Mesenchymal stem cell (in vitro differentiated cells and primary cell): ENCODE data around the gene TMOD3.
"Not testable (repeated sequence)": the region's sequence is repeated elsewhere in the genome, so short reads cannot be mapped to it uniquely, and the experiment has no call there.

Source experiments
- DNase-seq: peaks from one replicate; pipeline ENCODE4 v3.0.0-alpha.2; 2013
- H2AFZ ChIP-seq: one replicate; pipeline ENCODE4 v1.6.1; 2013; ENCODE audit warnings: low read depth, mild to moderate bottlenecking, control low read depth, inconsistent platforms, low read length, moderate library complexity
- H2AK5ac ChIP-seq: 2 replicates; pipeline ENCODE4 v1.6.1; 2013; ENCODE audit warnings: low read length, moderate library complexity, mild to moderate bottlenecking, inconsistent platforms; ENCODE audit not compliant: severe bottlenecking
- H2BK120ac ChIP-seq: one replicate; pipeline ENCODE4 v1.6.1; 2013; ENCODE audit warnings: low read depth, mild to moderate bottlenecking, inconsistent platforms, low read length, moderate library complexity
- H2BK12ac ChIP-seq, 2 experiments: one replicate each; pipeline ENCODE4 v1.6.1; 2013; ENCODE audit warnings: inconsistent platforms in 2 of 2, low read length in 2 of 2, mild to moderate bottlenecking in 2 of 2, moderate library complexity in 2 of 2, control low read depth in 1 of 2
- H2BK15ac ChIP-seq: one replicate; pipeline ENCODE4 v1.6.1; 2013; ENCODE audit warnings: mild to moderate bottlenecking, low read depth, inconsistent platforms; ENCODE audit not compliant: poor library complexity, severe bottlenecking
- H2BK5ac ChIP-seq: 2 replicates; pipeline ENCODE4 v1.6.1; 2013; ENCODE audit warnings: low read depth, mild to moderate bottlenecking, low read length, control low read depth, inconsistent platforms; ENCODE audit not compliant: poor library complexity, severe bottlenecking
- H3K14ac ChIP-seq, 2 experiments: one replicate each; pipeline ENCODE4 v1.6.1; 2013; ENCODE audit warnings: inconsistent platforms in 2 of 2, low read length in 2 of 2, control low read depth in 1 of 2, mild to moderate bottlenecking in 1 of 2, moderate library complexity in 1 of 2
- H3K18ac ChIP-seq, 2 experiments: one replicate each; pipeline ENCODE4 v1.6.1; 2013; ENCODE audit warnings: inconsistent platforms in 2 of 2, low read length in 2 of 2, control low read depth in 1 of 2, low read depth in 1 of 2, mild to moderate bottlenecking in 1 of 2
- H3K23ac ChIP-seq, 2 experiments: one replicate each; pipeline ENCODE4 v1.6.1; 2013; ENCODE audit warnings: inconsistent platforms in 2 of 2, low read length in 2 of 2, mild to moderate bottlenecking in 2 of 2, moderate library complexity in 2 of 2, control low read depth in 1 of 2
- H3K27ac ChIP-seq: 2 replicates; pipeline ENCODE4 v1.5.1; 2013; ENCODE audit warnings: mild to moderate bottlenecking, moderate library complexity, low read length, control low read depth, inconsistent platforms; ENCODE audit not compliant: poor library complexity, severe bottlenecking
- H3K27me3 ChIP-seq, 2 experiments: 2 replicates each; pipeline versions ENCODE4 v1.6.1 to v1.7.0; 2013; ENCODE audit warnings: low read length in 2 of 2, mild to moderate bottlenecking in 2 of 2, moderate library complexity in 2 of 2, control low read depth in 1 of 2, inconsistent platforms in 1 of 2; ENCODE audit not compliant: control insufficient read depth in 1 of 2, insufficient read depth in 1 of 2
- H3K36me3 ChIP-seq, 2 experiments: 2 replicates each; pipeline versions ENCODE4 v1.6.1 to v1.7.0; 2013; ENCODE audit warnings: low read length in 2 of 2, control low read depth in 1 of 2, inconsistent platforms in 1 of 2, low read depth in 1 of 2, mild to moderate bottlenecking in 1 of 2; ENCODE audit not compliant: insufficient read depth in 2 of 2, control insufficient read depth in 1 of 2
- H3K4ac ChIP-seq, 2 experiments: one replicate each; pipeline ENCODE4 v1.6.1; 2013; ENCODE audit warnings: inconsistent platforms in 2 of 2, low read length in 2 of 2, mild to moderate bottlenecking in 2 of 2, moderate library complexity in 2 of 2, control low read depth in 1 of 2, low read depth in 1 of 2
- H3K4me1 ChIP-seq: 2 replicates; pipeline ENCODE4 v1.6.1; 2013; ENCODE audit warnings: low read depth, low read length, control low read depth; ENCODE audit not compliant: control insufficient read depth, insufficient read depth
- H3K4me2 ChIP-seq: 2 replicates; pipeline ENCODE4 v1.6.1; 2013; ENCODE audit warnings: low read length, mild to moderate bottlenecking, inconsistent platforms; ENCODE audit not compliant: poor library complexity, severe bottlenecking
- H3K4me3 ChIP-seq, 2 experiments: 2 replicates each; pipeline versions ENCODE4 v1.5.1 to v1.7.0; 2013; ENCODE audit warnings: low read length in 2 of 2, mild to moderate bottlenecking in 2 of 2, control low read depth in 1 of 2, low read depth in 1 of 2; ENCODE audit not compliant: insufficient read depth in 1 of 2
- H3K79me1 ChIP-seq: replicated peaks from 2 replicates; pipeline ENCODE4 v1.6.1; 2013; ENCODE audit warnings: mild to moderate bottlenecking, control low read depth, low read length, inconsistent platforms; ENCODE audit not compliant: poor library complexity, severe bottlenecking
- H3K9ac ChIP-seq: 2 replicates; pipeline ENCODE4 v1.7.0; 2013; ENCODE audit warnings: mild to moderate bottlenecking, low read length, moderate library complexity
- H3K9me3 ChIP-seq: 2 replicates; pipeline ENCODE4 v1.7.0; 2013; ENCODE audit warnings: mild to moderate bottlenecking, low read length; ENCODE audit not compliant: control insufficient read depth
- H4K8ac ChIP-seq: one replicate; pipeline ENCODE4 v1.6.1; 2013; ENCODE audit warnings: inconsistent platforms, mild to moderate bottlenecking, low read length, moderate library complexity
- H4K91ac ChIP-seq: one replicate; pipeline ENCODE4 v1.6.1; 2013; ENCODE audit warnings: mild to moderate bottlenecking, low read length, inconsistent platforms
- WGBS: methylation state at CpG from one replicate; pipeline ENCODE4 v1.1.7; 2013; ENCODE audit warnings: mixed read lengths; 5-methylcytosine and 5-hydroxymethylcytosine counted together

The TMOD3 gene

GRCh38 chr15:51884517-51885236 is 55.2 kb downstream of the TMOD3 start:
- H3K9ac ChIP-seq, result peak overlapping the region; percentile 23
- H2BK12ac ChIP-seq, result no peak overlapping the region
- H3K18ac ChIP-seq, result no peak overlapping the region
- no peaks in the 10 kb centered on the region for H3K9me3 ChIP-seq
- no peak overlapping the region for H2BK120ac ChIP-seq
- no peaks in the 10 kb centered on the region for H3K4me1 ChIP-seq
- peaks cover 7 to 22% of the 10 kb centered on the region in 2 experiments for H3K36me3 ChIP-seq
- H3K4ac ChIP-seq, result peak overlapping the region in 1 of 2 experiments; percentile 41
- H3K4me3 ChIP-seq, result no peak overlapping the region
- H3K4me2 ChIP-seq, result no peak overlapping the region
- no peak overlapping the region for H2BK15ac ChIP-seq
- no peak overlapping the region for H3K14ac ChIP-seq
- peaks cover 12% of the 10 kb centered on the region for H3K79me1 ChIP-seq
- no peak overlapping the region for H2BK5ac ChIP-seq
- no peak overlapping the region for H4K91ac ChIP-seq
- H3K27ac ChIP-seq, result no peak overlapping the region
- no peaks in the 10 kb centered on the region for H3K27me3 ChIP-seq
- no peak overlapping the region for H4K8ac ChIP-seq
- no peak overlapping the region for H3K23ac ChIP-seq
- H2AK5ac ChIP-seq, result peak overlapping the region; percentile 48
- no peak overlapping the region for H2AFZ ChIP-seq
- DNase-seq, result no peak

- WGBS, result 97% methylated on average over 32 of the region's 32 CpGs
- not testable (repeated sequence) for H2BK15ac ChIP-seq, H2BK12ac ChIP-seq, H3K4me1 ChIP-seq, H4K8ac ChIP-seq, H2BK5ac ChIP-seq, H3K27me3 ChIP-seq, H3K9ac ChIP-seq, H3K9me3 ChIP-seq, H4K91ac ChIP-seq, DNase-seq, H3K18ac ChIP-seq, H2BK120ac ChIP-seq, H3K4ac ChIP-seq, H3K14ac ChIP-seq, H2AK5ac ChIP-seq, H2AFZ ChIP-seq, H3K23ac ChIP-seq, H3K27ac ChIP-seq, H3K4me2 ChIP-seq, H3K4me3 ChIP-seq
- Histone ChIP-seq H3K36me3 (peaks cover 7 to 28% of the 10 kb centered on the region in 2 experiments), H3K79me1 (peaks cover 12% of the 10 kb centered on the region)
Measured at GRCh38 chr15:51885758-51886157, 56.3 kb downstream of the TMOD3 start.

- Histone ChIP-seq H3K27me3 (no peaks in the 10 kb centered on the region), H3K79me1 (peaks cover 17% of the 10 kb centered on the region), H3K4me1 (no peaks in the 10 kb centered on the region), H3K18ac (no peak overlapping the region), H2AK5ac (no peak overlapping the region), H3K9me3 (no peaks in the 10 kb centered on the region), H3K36me3 (peaks cover 9 to 49% of the 10 kb centered on the region in 2 experiments), H3K4me2 (no peak overlapping the region), H3K4ac (no peak overlapping the region), H2AFZ (no peak overlapping the region), H3K23ac (no peak overlapping the region), H3K9ac (peak overlapping the region; percentile 13), H4K8ac (no peak overlapping the region), H4K91ac (no peak overlapping the region), H3K27ac (peak overlapping the region; percentile 5), H2BK5ac (no peak overlapping the region), H2BK15ac (no peak overlapping the region), H3K4me3 (no peak overlapping the region), H3K14ac (no peak overlapping the region), H2BK12ac (no peak overlapping the region), H2BK120ac (peak overlapping the region; percentile 3)
- no peak for DNase-seq
- 89% methylated on average over 5 of the region's 9 CpGs for WGBS
Measured at GRCh38 chr15:51887887-51888592, 58.6 kb downstream of the TMOD3 start.

DNA sequence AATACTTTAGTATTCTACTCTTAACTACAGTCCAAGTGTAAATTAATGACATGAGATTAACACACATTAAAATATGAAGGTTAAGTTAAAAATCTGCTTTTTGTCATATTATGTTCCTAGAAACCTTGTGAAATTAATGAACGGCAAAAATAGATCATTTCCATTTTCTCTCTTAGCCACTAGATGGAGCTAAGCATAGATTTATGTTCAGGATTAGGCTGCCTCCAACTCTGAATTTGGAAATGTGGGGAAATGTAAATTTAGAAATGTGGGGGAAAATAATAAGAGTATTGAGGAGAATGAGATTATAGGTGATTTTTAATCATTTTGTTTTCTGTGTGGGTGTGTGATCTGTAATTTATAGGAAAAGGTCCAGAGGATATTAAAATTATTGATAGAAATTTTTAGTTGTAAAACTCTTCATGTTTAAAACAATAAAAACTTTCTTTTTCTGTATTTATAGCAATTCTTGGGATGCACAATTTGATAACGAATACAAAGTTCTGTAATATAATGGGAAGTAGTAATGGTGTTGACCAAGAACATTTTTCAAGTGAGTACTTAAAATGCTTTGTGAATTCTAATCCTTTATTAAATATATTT is 59.2 kb downstream of the TMOD3 start:
- Histone ChIP-seq H3K4ac (no peak overlapping the region), H2AFZ (no peak overlapping the region), H2BK5ac (no peak overlapping the region), H2BK15ac (no peak overlapping the region), H3K27me3 (no peaks in the 10 kb centered on the region), H3K18ac (no peak overlapping the region), H3K14ac (no peak overlapping the region), H3K4me1 (no peaks in the 10 kb centered on the region), H2BK12ac (no peak overlapping the region), H3K79me1 (peaks cover 17% of the 10 kb centered on the region), H4K91ac (no peak overlapping the region), H3K27ac (no peak overlapping the region), H3K4me3 (no peak overlapping the region), H3K9me3 (no peaks in the 10 kb centered on the region), H3K9ac (peak overlapping the region; percentile 13), H2AK5ac (no peak overlapping the region), H3K23ac (no peak overlapping the region), H4K8ac (no peak overlapping the region), H3K36me3 (peaks cover 10 to 50% of the 10 kb centered on the region in 2 experiments), H2BK120ac (no peak overlapping the region), H3K4me2 (no peak overlapping the region)
- 80% methylated on average over 1 of the region's 2 CpGs for WGBS
- peak; percentile 50 for DNase-seq
